DND-41 (cell line): Measurements from ENCODE around the gene ZNF135.

Experiments
- ATAC-seq: fragments of 200-7000 bp; cut with Tn5 transposase; 3 replicates; pipeline ENCODE4 v1.9.1; 2021; ENCODE audit warnings: low read depth; ENCODE audit not compliant: insufficient read depth
- DNase-seq: peaks from one replicate; pipeline ENCODE4 v3.0.0-alpha.2; 2020
- H2AFZ ChIP-seq: 2 replicates; pipeline ENCODE4 v1.6.0; 2012; ENCODE audit warnings: low read depth, low read length
- H3K27ac ChIP-seq: 2 replicates; pipeline ENCODE4 v1.5.1; 2012; ENCODE audit warnings: low read length, inconsistent platforms
- H3K27me3 ChIP-seq: fragments of 200-600 bp; sonication (generic); 2 replicates; pipeline ENCODE4 v1.6.0; 2012; ENCODE audit warnings: low read length, mild to moderate bottlenecking, inconsistent platforms; ENCODE audit not compliant: insufficient read depth, poor library complexity
- H3K36me3 ChIP-seq: 2 replicates; pipeline ENCODE4 v1.5.1; 2012; ENCODE audit warnings: low read length, inconsistent platforms; ENCODE audit not compliant: insufficient read depth
- H3K4me1 ChIP-seq: 2 replicates; pipeline ENCODE4 v1.5.1; 2012; ENCODE audit warnings: mild to moderate bottlenecking, low read length; ENCODE audit not compliant: insufficient read depth
- H3K4me2 ChIP-seq: 2 replicates; pipeline ENCODE4 v1.6.0; 2012; ENCODE audit warnings: mild to moderate bottlenecking, moderate library complexity, low read length, inconsistent platforms; ENCODE audit not compliant: insufficient read depth
- H3K4me3 ChIP-seq, 2 experiments: fragments of 200-600 bp in 1 of 2; shearing (Covaris generic) in 1 of 2; 2 replicates each; pipeline ENCODE4 v1.5.1; 2012 to 2016; ENCODE audit warnings: inconsistent platforms in 2 of 2, low read length in 2 of 2, mild to moderate bottlenecking in 2 of 2, low read depth in 1 of 2, moderate library complexity in 1 of 2
- H3K79me2 ChIP-seq: 2 replicates; pipeline ENCODE4 v1.6.0; 2012; ENCODE audit warnings: low read length, inconsistent platforms; ENCODE audit not compliant: insufficient read depth
- H3K9ac ChIP-seq: 2 replicates; pipeline ENCODE4 v1.6.0; 2012; ENCODE audit warnings: low read depth, mild to moderate bottlenecking, inconsistent platforms, low read length, moderate library complexity
- H3K9me3 ChIP-seq: 2 replicates; pipeline ENCODE4 v1.5.1; 2012; ENCODE audit warnings: low read length, moderate library complexity, mild to moderate bottlenecking, inconsistent platforms; ENCODE audit not compliant: insufficient read depth, severe bottlenecking
- H4K20me1 ChIP-seq: 2 replicates; pipeline ENCODE4 v1.6.0; 2012; ENCODE audit warnings: low read length; ENCODE audit not compliant: insufficient read depth
- EZH2 ChIP-seq: IDR thresholded peaks from 3 replicates; pipeline ENCODE4 v1.6.1; 2012; ENCODE audit warnings: borderline replicate concordance, low read depth, mild to moderate bottlenecking, moderate library complexity, low read length, inconsistent platforms; ENCODE audit not compliant: severe bottlenecking
- TF ChIP-seq, protein P1 (sequence below): IDR thresholded peaks from 2 replicates; pipeline ENCODE4 v1.5.1; 2012; ENCODE audit warnings: borderline replicate concordance, low read length, moderate library complexity, mild to moderate bottlenecking; ENCODE audit not compliant: poor library complexity, severe bottlenecking; ENCODE audit errors: extremely low read depth

ZNF135 gene

DNA sequence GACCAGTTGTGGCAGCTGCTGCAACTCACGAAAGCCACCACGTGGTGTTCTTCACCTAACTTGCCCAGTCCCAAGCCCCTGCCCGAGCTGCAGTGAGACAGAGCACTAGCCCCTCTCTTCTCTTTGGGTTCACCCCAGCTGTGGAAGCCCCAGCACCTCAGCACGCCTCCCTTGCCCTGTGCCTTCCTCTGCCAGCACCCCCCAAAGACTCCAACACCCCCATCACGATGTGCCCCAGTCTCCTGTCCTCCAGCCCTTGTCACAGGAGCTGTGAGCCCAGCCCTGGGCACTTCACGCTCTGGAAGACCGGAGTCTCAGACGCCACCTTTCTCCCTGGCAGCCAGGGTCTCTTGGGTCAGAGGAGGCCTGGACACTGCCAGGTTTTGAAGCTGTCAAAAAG lies 2.2 kb upstream of the ZNF135 start:
- no peak overlapping the region for H2AFZ ChIP-seq
- no peaks in the 10 kb centered on the region for H3K27me3 ChIP-seq
- peaks cover 19% of the 10 kb centered on the region for H3K4me1 ChIP-seq
- no peak overlapping the region for H3K4me2 ChIP-seq
- no peak overlapping the region for H3K27ac ChIP-seq
- peaks cover 10% of the 10 kb centered on the region for H3K9me3 ChIP-seq
- peaks cover 21% of the 10 kb centered on the region for H3K36me3 ChIP-seq
- no peaks in the 10 kb centered on the region for H4K20me1 ChIP-seq
- ATAC-seq: no peak
- no peak overlapping the region for H3K4me3 ChIP-seq
- TF ChIP-seq, protein P1, sequence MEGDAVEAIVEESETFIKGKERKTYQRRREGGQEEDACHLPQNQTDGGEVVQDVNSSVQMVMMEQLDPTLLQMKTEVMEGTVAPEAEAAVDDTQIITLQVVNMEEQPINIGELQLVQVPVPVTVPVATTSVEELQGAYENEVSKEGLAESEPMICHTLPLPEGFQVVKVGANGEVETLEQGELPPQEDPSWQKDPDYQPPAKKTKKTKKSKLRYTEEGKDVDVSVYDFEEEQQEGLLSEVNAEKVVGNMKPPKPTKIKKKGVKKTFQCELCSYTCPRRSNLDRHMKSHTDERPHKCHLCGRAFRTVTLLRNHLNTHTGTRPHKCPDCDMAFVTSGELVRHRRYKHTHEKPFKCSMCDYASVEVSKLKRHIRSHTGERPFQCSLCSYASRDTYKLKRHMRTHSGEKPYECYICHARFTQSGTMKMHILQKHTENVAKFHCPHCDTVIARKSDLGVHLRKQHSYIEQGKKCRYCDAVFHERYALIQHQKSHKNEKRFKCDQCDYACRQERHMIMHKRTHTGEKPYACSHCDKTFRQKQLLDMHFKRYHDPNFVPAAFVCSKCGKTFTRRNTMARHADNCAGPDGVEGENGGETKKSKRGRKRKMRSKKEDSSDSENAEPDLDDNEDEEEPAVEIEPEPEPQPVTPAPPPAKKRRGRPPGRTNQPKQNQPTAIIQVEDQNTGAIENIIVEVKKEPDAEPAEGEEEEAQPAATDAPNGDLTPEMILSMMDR: no peak
- no peak for TF ChIP-seq EZH2
- H3K79me2 ChIP-seq: peaks cover 10% of the 10 kb centered on the region
- no peak overlapping the region for H3K9ac ChIP-seq
- DNase-seq: no peak

DNA sequence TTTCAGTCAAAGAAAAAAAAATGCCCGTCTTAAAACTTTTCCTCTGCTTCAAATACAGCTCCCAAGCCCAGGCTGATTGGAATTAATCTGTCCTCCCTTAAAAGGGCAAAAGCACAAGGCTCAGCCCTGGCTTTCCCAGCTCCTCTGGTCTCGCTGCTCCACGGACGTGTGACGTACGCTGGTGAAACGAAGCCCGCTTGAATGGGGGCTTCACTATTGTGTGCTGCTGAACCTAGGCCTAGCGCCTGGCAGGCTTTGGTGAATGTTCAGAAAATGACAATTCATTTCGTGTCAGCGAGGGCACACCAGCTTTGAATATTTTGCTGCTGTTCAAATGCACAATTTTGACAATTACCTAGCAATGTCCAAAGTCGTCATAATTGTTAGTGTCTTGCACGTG lies 615 bp upstream of the ZNF135 start:
- no peak for TF ChIP-seq EZH2
- TF ChIP-seq, protein P1: no peak
- Histone ChIP-seq H3K4me1 (peaks cover 19% of the 10 kb centered on the region), H3K9ac (peak overlapping the region; percentile 80), H2AFZ (peak overlapping the region; percentile 71), H3K9me3 (peaks cover 9% of the 10 kb centered on the region), H3K27me3 (no peaks in the 10 kb centered on the region), H3K27ac (peak overlapping the region; percentile 82), H4K20me1 (no peaks in the 10 kb centered on the region), H3K79me2 (peaks cover 10% of the 10 kb centered on the region), H3K4me3 (peak overlapping the region in 1 of 2 experiments; percentile 76; a peak in 2 of 4 replicates), H3K36me3 (peaks cover 31% of the 10 kb centered on the region), H3K4me2 (peak overlapping the region; percentile 79)
- ATAC-seq: no peak
- DNase-seq: no peak

DNA sequence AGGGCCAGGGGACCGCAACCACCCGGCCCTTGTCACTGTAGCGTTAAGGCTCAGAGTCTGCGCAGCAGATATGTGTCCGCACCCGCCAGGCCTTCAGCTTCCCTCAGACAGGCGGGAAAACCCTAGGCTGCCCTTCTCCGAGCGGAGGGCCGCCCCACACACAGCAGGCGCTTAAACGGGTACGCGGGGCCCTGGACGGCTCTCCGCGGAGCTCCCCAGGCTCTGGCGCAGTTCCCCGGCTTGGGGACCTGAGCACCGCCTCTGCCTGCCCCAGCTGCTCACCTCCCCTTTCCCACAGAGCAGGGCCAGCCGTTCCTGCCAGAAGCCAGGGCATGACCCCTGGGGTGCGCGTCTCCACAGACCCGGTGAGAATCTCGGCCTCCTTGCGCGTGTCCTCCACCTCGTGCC lies 593 bp downstream of the ZNF135 start:
- H3K36me3 ChIP-seq: peaks cover 42% of the 10 kb centered on the region
- peaks cover 19% of the 10 kb centered on the region for H3K4me1 ChIP-seq
- peak overlapping the region; percentile 43 to 76; a peak in 3 of 4 replicates for H3K4me3 ChIP-seq
- H3K79me2 ChIP-seq: peaks cover 10% of the 10 kb centered on the region
- H3K9ac ChIP-seq: peak overlapping the region; percentile 80
- DNase-seq (no peak), ATAC-seq (peak; percentile 15; the same call in 2 of the 3 replicates)
- H3K9me3 ChIP-seq: peaks cover 18% of the 10 kb centered on the region
- no peaks in the 10 kb centered on the region for H3K27me3 ChIP-seq
- H3K4me2 ChIP-seq: peak overlapping the region; percentile 79
- peak overlapping the region; percentile 57 for H2AFZ ChIP-seq
- peak overlapping the region; percentile 81 for H3K27ac ChIP-seq
- no peak for TF ChIP-seq EZH2
- TF ChIP-seq, protein P1: no peak
- H4K20me1 ChIP-seq: no peaks in the 10 kb centered on the region
